ENCODE measurements around the gene CFAP141.
"Not testable (repeated sequence)": the region's sequence is repeated elsewhere in the genome, so short reads cannot be mapped to it uniquely, and the experiment has no call there.

DNA sequence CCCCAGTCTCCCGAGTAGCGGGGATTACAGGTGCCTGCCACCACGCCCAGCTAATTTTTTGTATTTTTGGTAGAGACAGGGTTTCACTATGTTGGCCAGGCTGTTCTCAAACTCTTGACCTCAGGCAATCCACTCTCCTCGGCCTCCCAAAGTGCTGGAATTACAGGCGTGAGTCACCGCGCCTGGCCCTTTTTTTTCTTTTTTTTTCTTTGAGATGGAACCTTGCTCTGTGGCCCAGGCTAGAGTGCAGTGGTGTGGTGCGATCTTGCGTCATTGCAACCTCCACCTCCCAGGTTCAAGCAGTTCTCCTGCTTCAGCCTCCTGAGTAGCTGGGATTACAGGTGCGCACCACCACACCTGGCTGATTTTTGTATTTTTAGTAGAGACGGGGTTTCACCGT, 27.0 kb upstream of the CFAP141 start:
- TF ChIP-seq, protein P1, sequence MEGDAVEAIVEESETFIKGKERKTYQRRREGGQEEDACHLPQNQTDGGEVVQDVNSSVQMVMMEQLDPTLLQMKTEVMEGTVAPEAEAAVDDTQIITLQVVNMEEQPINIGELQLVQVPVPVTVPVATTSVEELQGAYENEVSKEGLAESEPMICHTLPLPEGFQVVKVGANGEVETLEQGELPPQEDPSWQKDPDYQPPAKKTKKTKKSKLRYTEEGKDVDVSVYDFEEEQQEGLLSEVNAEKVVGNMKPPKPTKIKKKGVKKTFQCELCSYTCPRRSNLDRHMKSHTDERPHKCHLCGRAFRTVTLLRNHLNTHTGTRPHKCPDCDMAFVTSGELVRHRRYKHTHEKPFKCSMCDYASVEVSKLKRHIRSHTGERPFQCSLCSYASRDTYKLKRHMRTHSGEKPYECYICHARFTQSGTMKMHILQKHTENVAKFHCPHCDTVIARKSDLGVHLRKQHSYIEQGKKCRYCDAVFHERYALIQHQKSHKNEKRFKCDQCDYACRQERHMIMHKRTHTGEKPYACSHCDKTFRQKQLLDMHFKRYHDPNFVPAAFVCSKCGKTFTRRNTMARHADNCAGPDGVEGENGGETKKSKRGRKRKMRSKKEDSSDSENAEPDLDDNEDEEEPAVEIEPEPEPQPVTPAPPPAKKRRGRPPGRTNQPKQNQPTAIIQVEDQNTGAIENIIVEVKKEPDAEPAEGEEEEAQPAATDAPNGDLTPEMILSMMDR (IDR thresholded peaks at IDR 0.05): not testable (repeated sequence)
- not testable (repeated sequence) for TF ChIP-seq EP300, POLR2A (IDR thresholded peaks at IDR 0.05)
